Liver (tissue), 3 donors: ENCODE data around the gene SEC61G.

Experiments
- CTCF ChIP-seq: fragments of 150-350 bp; IDR thresholded peaks from 2 replicates; pipeline ENCODE4 v1.5.1; 2017; ENCODE audit warnings: improper control_type of control experiment, low read depth, low read length; ENCODE audit not compliant: missing input control
- EGR1 ChIP-seq, 2 donors: IDR thresholded peaks; 2 replicates each; pipeline ENCODE4 v1.6.1; 2016 to 2018; ENCODE audit warnings: antibody characterized with exemption in 2 of 2, low read depth in 2 of 2
- FOXA2 ChIP-seq: IDR thresholded peaks from 2 replicates; pipeline ENCODE4 v1.6.1; 2016; ENCODE audit warnings: antibody characterized with exemption
- GABPA ChIP-seq, 2 donors: IDR thresholded peaks in 1 of 2; conservative IDR thresholded peaks in 1 of 2; 2 replicates each; pipeline ENCODE4 v1.6.1; 2016; ENCODE audit warnings: antibody characterized with exemption in 2 of 2, mild to moderate bottlenecking in 1 of 2, moderate library complexity in 1 of 2
- JUND ChIP-seq, 2 donors: IDR thresholded peaks; 2 replicates each; pipeline ENCODE4 v1.6.1; 2016; ENCODE audit warnings: antibody characterized with exemption in 2 of 2
- MAX ChIP-seq: IDR thresholded peaks from 2 replicates; pipeline ENCODE4 v1.6.1; 2016; ENCODE audit warnings: antibody characterized with exemption
- SP1 ChIP-seq: IDR thresholded peaks from 2 replicates; pipeline ENCODE4 v1.6.1; 2018; ENCODE audit warnings: antibody characterized with exemption, mild to moderate bottlenecking
- TAF1 ChIP-seq: conservative IDR thresholded peaks from 2 replicates; pipeline ENCODE4 v1.6.1; 2016; ENCODE audit warnings: antibody characterized with exemption, mild to moderate bottlenecking
- YY1 ChIP-seq: IDR thresholded peaks from 2 replicates; pipeline ENCODE4 v1.6.1; 2016; ENCODE audit warnings: antibody characterized with exemption, mild to moderate bottlenecking
- ZBTB33 ChIP-seq: IDR thresholded peaks from 2 replicates; pipeline ENCODE4 v1.6.1; 2016; ENCODE audit warnings: antibody characterized with exemption
- TF ChIP-seq, protein P1 (sequence below): IDR thresholded peaks from 2 replicates; pipeline ENCODE4 v1.6.1; 2016; ENCODE audit warnings: antibody characterized with exemption
- donor health status: healthy.
- donor health status: healthy.

DNA sequence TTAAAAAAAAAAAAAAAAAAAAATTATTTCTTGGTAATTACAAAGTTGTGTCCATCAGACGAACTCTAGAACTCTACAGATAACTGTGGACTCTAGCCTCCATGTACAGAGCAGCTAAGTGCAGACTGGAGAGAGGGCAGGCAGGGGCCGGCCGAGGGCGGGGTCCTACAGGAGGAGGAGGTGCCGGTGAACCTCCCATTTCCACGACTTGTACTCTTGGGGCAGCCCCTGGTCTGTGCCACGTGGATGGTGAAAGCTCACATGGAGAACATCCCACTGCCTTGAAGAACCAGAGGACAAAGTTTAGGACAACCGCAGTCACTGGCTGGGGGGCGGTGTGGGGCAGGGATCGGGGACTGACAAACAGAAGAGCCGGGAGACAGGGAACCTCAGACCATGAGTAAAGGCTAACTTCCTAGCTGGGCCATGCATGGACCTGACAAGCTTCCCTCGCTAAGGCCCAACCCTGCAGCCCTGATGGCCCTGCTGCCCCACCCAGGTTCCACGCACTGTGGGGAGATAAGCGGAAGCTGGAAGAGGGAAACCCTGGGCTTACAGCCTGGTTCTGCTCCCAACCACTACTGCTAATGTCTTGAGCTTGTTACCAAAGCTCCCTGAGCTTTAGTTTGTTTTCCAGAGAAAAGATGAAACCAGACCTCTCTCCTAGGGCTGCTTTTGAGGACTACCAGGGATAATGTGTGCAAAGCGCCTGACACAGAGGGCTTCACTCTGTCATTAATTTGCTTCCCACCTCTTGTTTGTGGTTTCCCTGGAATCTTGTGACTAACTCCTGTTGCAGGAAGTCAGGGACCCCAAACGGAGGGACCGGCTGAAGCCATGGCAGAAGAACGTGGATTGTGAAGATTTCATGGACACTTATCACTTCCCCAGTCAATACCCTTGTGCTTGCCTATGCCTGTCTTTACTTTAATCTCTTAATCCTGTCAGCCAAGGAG, 16.1 kb upstream of the SEC61G start:
- TF ChIP-seq CTCF = no peak
- TF ChIP-seq, protein P1, sequence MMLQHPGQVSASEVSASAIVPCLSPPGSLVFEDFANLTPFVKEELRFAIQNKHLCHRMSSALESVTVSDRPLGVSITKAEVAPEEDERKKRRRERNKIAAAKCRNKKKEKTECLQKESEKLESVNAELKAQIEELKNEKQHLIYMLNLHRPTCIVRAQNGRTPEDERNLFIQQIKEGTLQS = no peak
- no peak for TF ChIP-seq MAX
- TF ChIP-seq GABPA (IDR thresholded peaks at IDR 0.05 in 1 of 2, conservative IDR thresholded peaks at IDR 0.05 in 1 of 2) = no peak
- TF ChIP-seq SP1 = no peak
- TF ChIP-seq YY1 = no peak
- no peak for TF ChIP-seq JUND (IDR thresholded peaks at IDR 0.05)
- no peak for TF ChIP-seq TAF1
- TF ChIP-seq FOXA2 = no peak
- TF ChIP-seq EGR1 (IDR thresholded peaks at IDR 0.05; ENCODE audit: low read depth in 2 of 2) = no peak
- TF ChIP-seq ZBTB33 = no peak
